Calu3 (cell line): ENCODE results near the gene FAM131C. TPM values are rescaled to one million over a fixed set of nuclear protein-coding genes. Genes with fewer than 3 reads are reported as not detected.

Experiments used
- BruUV-seq: library from RNA; stranded (reverse); fragments of 400-500 nt; replicated peaks from 2 replicates; lab custom pipeline; 2021; lab: Mats Ljungman, UMichigan
- CTCF ChIA-PET: fragments of 300-600 bp; sonication (Branson Sonifier 250); formaldehyde crosslinking; loops from one replicate; lab custom pipeline; 2022; ENCODE audit warnings: antibody characterized with exemption; lab: Charles Lee
- DNase-seq: peaks from one replicate; pipeline ENCODE4 v3.0.0; 2022
- H3K27ac Mint-ChIP-seq: one replicate; pipeline ENCODE4 v1.8.0; 2022; ENCODE audit warnings: mixed read lengths; ENCODE audit not compliant: unreplicated experiment
- H3K27me3 Mint-ChIP-seq: one replicate; pipeline ENCODE4 v1.8.0; 2022; ENCODE audit warnings: mixed read lengths; ENCODE audit not compliant: unreplicated experiment
- H3K36me3 Mint-ChIP-seq: one replicate; pipeline ENCODE4 v1.8.0; 2022; ENCODE audit warnings: mild to moderate bottlenecking, moderate library complexity, mixed read lengths; ENCODE audit not compliant: insufficient read depth, unreplicated experiment
- H3K4me1 Mint-ChIP-seq: one replicate; pipeline ENCODE4 v1.8.0; 2022; ENCODE audit warnings: mild to moderate bottlenecking, low read depth, mixed read lengths; ENCODE audit not compliant: unreplicated experiment
- H3K4me3 Mint-ChIP-seq: one replicate; pipeline ENCODE4 v1.8.0; 2022; ENCODE audit warnings: mild to moderate bottlenecking, low read depth, moderate library complexity, mixed read lengths; ENCODE audit not compliant: unreplicated experiment
- H3K9me3 Mint-ChIP-seq: one replicate; pipeline ENCODE4 v1.8.0; 2022; ENCODE audit warnings: low read depth, mixed read lengths; ENCODE audit not compliant: unreplicated experiment
- intact Hi-C: fragments of 100-400 bp; cut with micrococcal nuclease; formaldehyde crosslinking; loops from one replicate; pipeline ENCODE4 v1.10.0; 2022; ENCODE audit not compliant: unreplicated experiment
- total RNA-seq: library from RNA; stranded (reverse); gene quantifications from 2 replicates; pipeline ENCODE4 v1.2.3, GENCODE V29; 2022
- TF ChIP-seq, protein P1 (sequence below): fragments of 200-600 bp; IDR thresholded peaks from one replicate; pipeline ENCODE4 v1.8.0; 2022; ENCODE audit warnings: antibody characterized with exemption; ENCODE audit not compliant: unreplicated experiment

Gene FAM131C
- total RNA-seq, 1 experiment from 2014 or later = 0.94 TPM

DNA sequence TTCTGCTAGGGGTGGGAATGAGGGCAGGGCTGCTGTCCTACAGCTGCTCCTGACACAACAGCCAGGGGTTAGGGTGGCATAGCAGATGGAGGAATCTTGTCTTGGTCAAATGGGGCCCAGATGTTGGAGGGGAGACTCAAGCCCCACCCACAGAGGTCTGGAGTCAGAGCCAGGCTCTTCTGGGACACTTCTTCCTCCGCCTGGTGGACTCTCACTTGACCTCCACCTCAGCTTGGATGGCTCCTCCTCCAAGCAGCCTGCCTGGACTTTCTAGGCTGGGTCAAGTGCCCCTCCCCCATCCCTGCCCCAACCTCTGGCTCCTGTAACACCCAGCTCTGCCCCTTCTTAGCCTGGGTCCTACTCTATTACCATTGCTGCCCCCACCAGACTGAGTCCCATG is 47.0 kb upstream of the FAM131C start:
- intact Hi-C loops = no loop called here
- CTCF ChIA-PET = interaction anchor here (1.1 to 1.5 kb wide), 2 partner anchors 14 to 38 kb away, joined by 3 read pairs; no protein-coding TSS in a partner anchor
- no peak overlapping the region for H3K4me3 Mint-ChIP-seq
- no TSS peak for BruUV-seq
- H3K36me3 Mint-ChIP-seq = peaks cover 66% of the 10 kb centered on the region
- TF ChIP-seq, protein P1, sequence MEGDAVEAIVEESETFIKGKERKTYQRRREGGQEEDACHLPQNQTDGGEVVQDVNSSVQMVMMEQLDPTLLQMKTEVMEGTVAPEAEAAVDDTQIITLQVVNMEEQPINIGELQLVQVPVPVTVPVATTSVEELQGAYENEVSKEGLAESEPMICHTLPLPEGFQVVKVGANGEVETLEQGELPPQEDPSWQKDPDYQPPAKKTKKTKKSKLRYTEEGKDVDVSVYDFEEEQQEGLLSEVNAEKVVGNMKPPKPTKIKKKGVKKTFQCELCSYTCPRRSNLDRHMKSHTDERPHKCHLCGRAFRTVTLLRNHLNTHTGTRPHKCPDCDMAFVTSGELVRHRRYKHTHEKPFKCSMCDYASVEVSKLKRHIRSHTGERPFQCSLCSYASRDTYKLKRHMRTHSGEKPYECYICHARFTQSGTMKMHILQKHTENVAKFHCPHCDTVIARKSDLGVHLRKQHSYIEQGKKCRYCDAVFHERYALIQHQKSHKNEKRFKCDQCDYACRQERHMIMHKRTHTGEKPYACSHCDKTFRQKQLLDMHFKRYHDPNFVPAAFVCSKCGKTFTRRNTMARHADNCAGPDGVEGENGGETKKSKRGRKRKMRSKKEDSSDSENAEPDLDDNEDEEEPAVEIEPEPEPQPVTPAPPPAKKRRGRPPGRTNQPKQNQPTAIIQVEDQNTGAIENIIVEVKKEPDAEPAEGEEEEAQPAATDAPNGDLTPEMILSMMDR = no peak
- DNase-seq = no peak
- no peaks in the 10 kb centered on the region for H3K9me3 Mint-ChIP-seq
- peaks cover 10% of the 10 kb centered on the region for H3K4me1 Mint-ChIP-seq
- H3K27ac Mint-ChIP-seq = no peak overlapping the region
- no peaks in the 10 kb centered on the region for H3K27me3 Mint-ChIP-seq

DNA sequence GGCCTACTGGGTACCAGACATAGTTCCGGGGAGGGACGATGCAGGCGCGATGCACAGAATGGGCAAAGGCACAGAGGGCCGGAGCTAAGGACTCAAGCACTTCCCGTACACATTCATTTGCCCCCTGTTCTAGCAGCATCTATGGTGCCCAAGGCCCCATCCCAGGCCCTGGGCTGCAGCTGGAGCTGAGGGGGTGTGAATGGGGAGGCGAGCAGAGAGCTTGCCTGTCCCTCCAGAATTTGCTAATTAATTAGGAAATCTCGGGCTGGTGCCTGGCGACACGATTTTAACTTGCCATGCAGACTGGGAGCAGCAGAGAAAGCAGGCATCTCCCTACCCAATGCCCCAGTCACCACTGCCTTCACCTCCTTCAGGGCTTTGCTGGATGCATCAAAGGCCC is 46.5 kb upstream of the FAM131C start:
- peaks cover 10% of the 10 kb centered on the region for H3K4me1 Mint-ChIP-seq

DNA sequence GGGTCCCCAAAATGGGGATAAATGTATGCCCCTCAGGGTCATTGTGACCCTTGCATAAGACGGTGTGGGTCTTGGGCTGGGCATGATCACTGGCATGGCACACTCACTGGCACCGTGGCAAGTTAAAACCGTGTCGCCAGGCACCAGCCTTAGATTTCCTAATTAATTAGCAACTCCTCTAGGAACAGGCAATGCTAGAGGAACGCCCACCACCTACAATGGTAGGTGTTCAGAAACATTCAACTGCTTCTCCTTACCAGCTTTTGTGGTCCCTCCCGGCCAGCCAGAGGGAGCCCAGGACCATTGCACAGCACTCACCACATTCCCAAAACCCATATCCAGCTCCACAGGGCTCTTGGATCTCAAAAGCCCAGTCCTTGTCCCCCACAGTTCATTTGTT is 46.1 kb upstream of the FAM131C start:
- no peak for DNase-seq
- BruUV-seq = no TSS peak
- intact Hi-C loops = no loop called here
- no peak overlapping the region for H3K27ac Mint-ChIP-seq
- H3K36me3 Mint-ChIP-seq = peaks cover 58% of the 10 kb centered on the region
- H3K4me1 Mint-ChIP-seq = peaks cover 10% of the 10 kb centered on the region
- H3K4me3 Mint-ChIP-seq = no peak overlapping the region
- TF ChIP-seq, protein P1 = no peak
- no peaks in the 10 kb centered on the region for H3K27me3 Mint-ChIP-seq
- CTCF ChIA-PET = interaction anchor here (1.1 to 1.5 kb wide), 2 partner anchors 13 to 37 kb away, joined by 3 read pairs; no protein-coding TSS in a partner anchor
- H3K9me3 Mint-ChIP-seq = no peaks in the 10 kb centered on the region

More for the DNA sequence above, 46.5 kb upstream of the FAM131C start:
- TF ChIP-seq, protein P1 = no peak
- Mint-ChIP-seq H3K27me3 (no peaks in the 10 kb centered on the region), H3K27ac (no peak overlapping the region), H3K36me3 (peaks cover 62% of the 10 kb centered on the region), H3K4me3 (no peak overlapping the region), H3K9me3 (no peaks in the 10 kb centered on the region)
- DNase-seq = no peak
- CTCF ChIA-PET = interaction anchor here (1.1 to 1.5 kb wide), 2 partner anchors 14 to 37 kb away, joined by 3 read pairs; no protein-coding TSS in a partner anchor
- BruUV-seq = no TSS peak
- intact Hi-C loops = no loop called here

DNA sequence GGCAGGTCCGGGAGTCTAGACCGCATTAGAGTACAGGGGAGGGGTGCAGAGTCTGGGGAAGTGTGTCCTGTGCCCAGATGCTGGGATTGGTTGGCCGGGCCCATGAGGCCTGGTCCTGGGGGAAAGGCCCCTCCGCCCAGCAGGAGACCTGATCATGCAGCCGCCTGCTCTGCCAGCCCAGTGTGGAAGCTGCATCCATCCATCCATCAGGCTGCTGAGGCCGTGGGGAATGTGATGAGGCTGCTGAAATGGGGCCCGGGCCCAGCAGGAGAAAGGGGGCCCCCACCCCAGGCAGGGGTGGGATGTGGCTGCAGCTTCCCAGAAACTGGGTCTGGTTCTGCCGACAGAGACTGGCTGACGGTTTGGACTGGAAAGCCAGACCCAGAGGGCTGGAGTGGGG is 45.3 kb upstream of the FAM131C start:
- intact Hi-C loops = no loop called here
- no peak for DNase-seq
- Mint-ChIP-seq H3K4me3 (no peak overlapping the region), H3K27me3 (no peaks in the 10 kb centered on the region), H3K9me3 (no peaks in the 10 kb centered on the region), H3K36me3 (peaks cover 50% of the 10 kb centered on the region), H3K27ac (no peak overlapping the region), H3K4me1 (peaks cover 10% of the 10 kb centered on the region)
- TF ChIP-seq, protein P1 = no peak
- BruUV-seq = no TSS peak
- CTCF ChIA-PET = interaction anchor here (0.7 kb wide), 1 partner anchor 29 kb away, joined by 3 read pairs; no protein-coding TSS in a partner anchor
